HG02981 (cell line): ENCODE results near the gene HOMEZ.
"Not testable (repeated sequence)": the region's sequence is repeated elsewhere in the genome, so short reads cannot be mapped to it uniquely, and the experiment has no call there.

ENCODE experiments used
- ATAC-seq: cut with Tn5 transposase; IDR thresholded peaks from one replicate; pipeline ENCODE4 v1.9.1; 2021; ENCODE audit warnings: mild to moderate bottlenecking, moderate library complexity; ENCODE audit not compliant: unreplicated experiment

The HOMEZ gene

DNA sequence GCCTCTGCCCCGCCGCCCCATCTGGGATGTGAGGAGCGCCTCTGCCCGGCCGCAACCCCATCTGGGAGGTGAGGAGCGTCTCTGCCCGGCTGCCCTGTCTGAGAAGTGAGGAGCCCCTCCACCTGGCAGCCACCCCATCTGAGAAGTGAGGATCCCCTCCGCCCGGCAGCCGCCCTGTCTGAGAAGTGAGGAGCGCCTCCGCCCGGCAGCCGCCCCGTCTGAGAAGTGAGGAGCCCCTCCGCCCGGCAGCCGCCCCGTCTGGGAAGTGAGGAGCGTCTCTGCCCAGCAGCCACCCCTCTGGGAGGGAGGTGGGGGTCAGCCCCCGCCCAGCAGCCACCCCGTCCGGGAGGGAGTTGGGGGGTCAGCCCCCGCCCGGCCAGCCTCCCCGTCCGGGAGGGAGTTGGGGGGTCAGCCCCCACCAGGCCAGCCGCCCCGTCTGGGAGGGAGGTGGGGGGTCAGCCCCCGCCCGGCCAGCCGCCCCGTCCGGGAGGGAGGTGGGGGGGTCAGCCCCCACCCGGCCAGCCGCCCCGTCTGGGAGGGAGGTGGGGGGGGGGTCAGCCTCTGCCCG is 53.6 kb downstream of the HOMEZ start:
- ATAC-seq: not testable (repeated sequence)

DNA sequence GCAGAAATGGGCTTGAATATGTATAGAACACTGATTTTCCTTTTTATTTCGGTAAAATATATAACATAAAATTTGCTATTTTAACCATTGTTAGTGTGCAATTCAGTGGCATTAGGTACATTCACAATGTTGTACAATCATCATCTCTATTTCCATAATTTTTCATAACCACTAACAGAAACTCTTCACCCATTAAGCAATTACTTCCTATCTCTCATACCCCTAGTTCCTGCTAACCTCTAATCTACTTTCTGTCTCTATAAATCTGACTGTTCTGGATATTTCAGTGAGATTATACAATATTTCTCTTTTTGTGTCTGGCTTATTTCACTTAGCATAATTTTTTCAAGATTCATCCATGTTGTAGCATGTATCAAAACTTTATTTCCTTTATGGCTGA is 57.1 kb downstream of the HOMEZ start:
- no peak for ATAC-seq

DNA sequence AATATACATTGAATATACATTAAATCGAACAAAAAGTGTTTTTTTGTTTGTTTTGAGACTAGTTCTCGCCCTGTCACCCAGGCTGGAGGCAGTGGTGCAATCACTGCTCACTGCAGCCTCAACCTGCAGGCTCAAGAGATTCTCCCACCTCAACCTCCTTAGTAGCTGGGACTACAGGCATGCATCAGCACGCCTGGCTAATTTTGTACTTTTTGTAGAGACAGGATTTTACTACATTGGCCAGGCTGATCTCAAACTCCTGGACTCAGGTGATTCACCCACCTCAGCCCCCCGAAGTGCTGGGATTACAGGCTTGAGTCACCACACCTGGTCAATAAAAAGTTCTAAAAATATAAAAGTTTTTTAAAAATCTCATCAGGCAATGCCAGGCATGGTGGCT is 58.4 kb downstream of the HOMEZ start:
- ATAC-seq: no peak

DNA sequence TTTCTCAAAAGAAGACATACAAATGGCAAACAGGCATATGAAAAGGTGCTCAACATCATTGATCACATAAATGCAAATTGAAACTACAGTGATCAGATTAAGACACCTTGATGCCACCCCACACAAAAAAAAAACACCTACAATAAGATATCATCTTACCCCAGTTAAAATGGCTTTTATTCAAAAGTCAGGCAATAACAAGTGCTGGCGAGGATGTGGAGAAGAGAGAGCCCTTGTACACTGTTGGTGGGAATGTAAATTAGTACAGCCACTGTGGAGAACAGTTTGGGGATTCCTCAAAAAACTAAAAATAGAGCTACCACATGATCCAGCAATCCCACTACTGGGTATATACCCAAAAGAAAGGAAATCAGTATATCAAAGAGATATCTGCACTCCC is 61.0 kb downstream of the HOMEZ start:
- ATAC-seq: not testable (repeated sequence)
